Endothelial cell of umbilical vein (primary cell): ENCODE results near the gene C1orf185. TPM values are rescaled to one million over a fixed set of nuclear protein-coding genes. Genes with fewer than 3 reads are reported as not detected.

Experiments
- BruUV-seq: library from RNA; stranded (reverse); fragments of 400-500 nt; replicated peaks from 2 replicates; lab custom pipeline; 2021; lab: Mats Ljungman, UMichigan
- CTCF ChIA-PET: fragments of 300-600, 350-600 bp; sonication (Branson Sonifier 250); formaldehyde crosslinking; loops from one replicate; lab custom pipeline; 2021; ENCODE audit warnings: antibody characterized with exemption, inconsistent platforms; lab: Charles Lee
- POLR2A ChIA-PET: fragments of 300-600, 350-600 bp; sonication (Branson Sonifier 250); formaldehyde crosslinking; loops from one replicate; lab custom pipeline; 2021; ENCODE audit warnings: antibody characterized with exemption, inconsistent platforms; lab: Charles Lee
- DNase-seq: peaks from one replicate; pipeline ENCODE4 v3.0.0-alpha.2; 2011; ENCODE audit warnings: low read depth, low spot score
- FAIRE-seq: peaks from 2 replicates; lab custom pipeline; 2011; peaks lifted over from hg19 to GRCh38; lab: Jason Lieb, UNC
- H2AFZ ChIP-seq: 2 replicates; pipeline ENCODE4 v1.6.0; 2012; ENCODE audit warnings: low read depth, low read length, control low read depth, inconsistent platforms
- H3K27ac ChIP-seq: 2 replicates; pipeline ENCODE4 v1.5.1; 2011; ENCODE audit warnings: low read depth, mild to moderate bottlenecking, control low read depth, low read length, moderate library complexity; ENCODE audit not compliant: insufficient read depth
- H3K27me3 ChIP-seq, 2 experiments: 2 replicates each; pipeline versions ENCODE4 v1.6.0 to v1.6.1; 2011; ENCODE audit warnings: low read length in 2 of 2, mixed read lengths in 1 of 2; ENCODE audit not compliant: control insufficient read depth in 2 of 2, insufficient read depth in 2 of 2
- H3K36me3 ChIP-seq, 2 experiments: 2 replicates in 1 of 2; 3 replicates in 1 of 2; pipeline ENCODE4 v1.5.1; 2011; ENCODE audit warnings: low read length in 2 of 2, mild to moderate bottlenecking in 1 of 2, moderate library complexity in 1 of 2; ENCODE audit not compliant: control insufficient read depth in 2 of 2, insufficient read depth in 2 of 2; ENCODE audit errors: extremely low read depth in 1 of 2
- H3K4me1 ChIP-seq: 3 replicates; pipeline ENCODE4 v1.5.1; 2011; ENCODE audit warnings: mild to moderate bottlenecking, low read length; ENCODE audit not compliant: control insufficient read depth, insufficient read depth; ENCODE audit errors: extremely low read depth
- H3K4me2 ChIP-seq: 2 replicates; pipeline ENCODE4 v1.6.1; 2011; ENCODE audit warnings: low read length, control low read depth, mixed read lengths; ENCODE audit not compliant: insufficient read depth
- H3K4me3 ChIP-seq, 3 experiments: fragments of 200-600 bp in 1 of 3; sonication (generic), shearing (Covaris generic) in 1 of 3; replicated peaks in 1 of 3; 2 replicates each; pipeline ENCODE4 v1.5.1; 2011 to 2016; ENCODE audit warnings: control low read depth in 3 of 3, low read length in 3 of 3, mild to moderate bottlenecking in 2 of 3, inconsistent platforms in 1 of 3, low read depth in 1 of 3, moderate library complexity in 1 of 3; ENCODE audit not compliant: insufficient read depth in 1 of 3
- H3K79me2 ChIP-seq: 2 replicates; pipeline ENCODE4 v1.6.0; 2012; ENCODE audit warnings: low read length, inconsistent platforms; ENCODE audit not compliant: control insufficient read depth, insufficient read depth
- H3K9ac ChIP-seq: replicated peaks from 2 replicates; pipeline ENCODE3; 2011; ENCODE audit warnings: low read length, control low read depth; ENCODE audit not compliant: insufficient read depth; ENCODE audit errors: extremely low read depth
- H3K9me1 ChIP-seq: replicated peaks from 3 replicates; pipeline ENCODE4 v1.6.0; 2011; ENCODE audit warnings: mild to moderate bottlenecking, low read length; ENCODE audit not compliant: control insufficient read depth, insufficient read depth; ENCODE audit errors: extremely low read depth
- H3K9me3 ChIP-seq: replicated peaks from 2 replicates; pipeline ENCODE4 v1.5.1; 2012; ENCODE audit warnings: low read length, inconsistent platforms; ENCODE audit not compliant: control insufficient read depth, insufficient read depth
- H4K20me1 ChIP-seq: replicated peaks from 2 replicates; pipeline ENCODE3; 2011; ENCODE audit warnings: mild to moderate bottlenecking, low read length; ENCODE audit not compliant: control insufficient read depth, insufficient read depth; ENCODE audit errors: extremely low read depth
- CTCF ChIP-seq, 2 donors: IDR thresholded peaks; 1 replicate in 1 of 2; 2 replicates in 1 of 2; pipeline ENCODE4 v1.5.1; 2011; ENCODE audit warnings: low read length in 2 of 2, mild to moderate bottlenecking in 2 of 2, moderate library complexity in 2 of 2, control low read depth in 1 of 2, inconsistent platforms in 1 of 2, low read depth in 1 of 2; ENCODE audit not compliant: insufficient read depth in 1 of 2; ENCODE audit errors: extremely low read depth in 1 of 2
- EZH2 ChIP-seq: IDR thresholded peaks from 2 replicates; pipeline ENCODE4 v1.6.1; 2012; ENCODE audit warnings: borderline replicate concordance, low read depth, mild to moderate bottlenecking, moderate library complexity, low read length, inconsistent platforms; ENCODE audit not compliant: severe bottlenecking
- FOS ChIP-seq: IDR thresholded peaks from 2 replicates; pipeline ENCODE4 v1.6.1; 2011; ENCODE audit warnings: mild to moderate bottlenecking, low read length, moderate library complexity, borderline replicate concordance; ENCODE audit not compliant: insufficient read depth
- GATA2 ChIP-seq: IDR thresholded peaks from 2 replicates; pipeline ENCODE4 v1.7.0; 2011; ENCODE audit warnings: low read depth, mild to moderate bottlenecking, moderate library complexity, mixed read lengths, low read length; ENCODE audit not compliant: insufficient read length, insufficient read depth
- JUN ChIP-seq: IDR thresholded peaks from 2 replicates; pipeline ENCODE4 v1.6.1; 2011; ENCODE audit warnings: borderline replicate concordance, low read depth; ENCODE audit not compliant: insufficient read length, insufficient read depth
- MAX ChIP-seq: IDR thresholded peaks from 2 replicates; pipeline ENCODE4 v1.6.1; 2011; ENCODE audit not compliant: insufficient read depth, insufficient read length
- MYC ChIP-seq: IDR thresholded peaks from one replicate; pipeline ENCODE4 v1.6.1; 2011; ENCODE audit warnings: mild to moderate bottlenecking, low read depth, low read length
- POLR2A ChIP-seq: IDR thresholded peaks from 2 replicates; pipeline ENCODE4 v1.6.1; 2012; ENCODE audit warnings: low read depth, mild to moderate bottlenecking, control low read depth, low read length
- POLR2AphosphoS5 ChIP-seq: IDR thresholded peaks from 2 replicates; pipeline ENCODE4 v1.6.1; 2012; ENCODE audit warnings: low read depth, mild to moderate bottlenecking, control low read depth, low read length, moderate library complexity; ENCODE audit not compliant: insufficient read depth
- dilution Hi-C: fragments of 300-500 bp; cut with MboI; formaldehyde crosslinking; loops from one replicate; pipeline ENCODE4 v1.15.0; 2019; ENCODE audit warnings: low sequenced_read_pairs; ENCODE audit not compliant: extremely low pct_ligation_motif_present
- intact Hi-C: fragments of 100-400 bp; cut with micrococcal nuclease; formaldehyde crosslinking; loops from one replicate; pipeline ENCODE4 v1.10.0; 2022
- polyA plus RNA-seq, 4 experiments: library from polyadenylated mRNA; depleted of rRNA in 3 of 4; stranded (reverse) in 3 of 4; unstranded in 1 of 4; fragments of >200 nt; gene quantifications; 2 replicates each; pipeline versions ENCODE4 v1.2.1 to v1.2.3, GENCODE V29; 2011 to 2012; ENCODE audit warnings: missing spikeins in 1 of 4
- total RNA-seq: library from RNA; stranded (reverse); gene quantifications from 2 replicates; pipeline ENCODE4 v1.2.3, GENCODE V29; 2021

C1orf185 gene
- total and polyA plus RNA-seq, 2 donors (not counting 3 experiments of a cell fraction or from before 2014, with no cell fraction given): not detected

GRCh38 chr1:51063121-51063520, 38.9 kb upstream of the C1orf185 start:
- DNase-seq: peak; percentile 69
- H3K4me2 ChIP-seq: peak overlapping the region; percentile 68
- intact Hi-C loops (loop anchor here (1.0 kb wide), 1 partner anchor 95 kb away; no protein-coding TSS in a partner anchor), dilution Hi-C loops (no loop called here)
- H3K9me3 ChIP-seq: no peaks in the 10 kb centered on the region
- ChIA-PET POLR2A (no interaction called here), CTCF (interaction anchor here (0.7 to 1.9 kb wide), 7 partner anchors 12 to 288 kb away, joined by 3 to 6 read pairs (median 4); no protein-coding TSS in a partner anchor)
- TF ChIP-seq MYC (no peak), JUN (peak; percentile 52), EZH2 (no peak), FOS (peak; percentile 41), POLR2AphosphoS5 (peak; percentile 28), GATA2 (no peak), CTCF (IDR thresholded peaks at IDR 0.05; ENCODE audit: extremely low read depth in 1 of 2, insufficient read depth in 1 of 2, low read depth in 1 of 2, low read length in 2 of 2) (no peak), MAX (no peak), POLR2A (no peak)
- no peak overlapping the region for H3K4me3 ChIP-seq
- no peaks in the 10 kb centered on the region for H4K20me1 ChIP-seq
- no TSS peak for BruUV-seq
- no peaks in the 10 kb centered on the region for H3K36me3 ChIP-seq
- H2AFZ ChIP-seq: no peak overlapping the region
- peak; percentile 87 for FAIRE-seq
- no peaks in the 10 kb centered on the region for H3K27me3 ChIP-seq
- no peaks in the 10 kb centered on the region for H3K79me2 ChIP-seq
- H3K27ac ChIP-seq: peak overlapping the region; percentile 67
- H3K4me1 ChIP-seq: peaks cover 17% of the 10 kb centered on the region
- no peaks in the 10 kb centered on the region for H3K9me1 ChIP-seq
- peak overlapping the region; percentile 72 for H3K9ac ChIP-seq
